ENCODE results near the gene ARRDC3.

The ARRDC3 gene

GRCh38 chr5:91369480-91369879, 13.6 kb downstream of the ARRDC3 start:
- in situ Hi-C loops (cut with HindIII; ENCODE audit: low pct_ligation_motif_present, low sequenced_read_pairs): no loop called here
- Histone ChIP-seq H3K27me3 (replicated peaks) (no peaks in the 10 kb centered on the region), H3K27ac (no peak overlapping the region), H3K36me3 (replicated peaks) (peaks cover 58% of the 10 kb centered on the region), H3K4me3 (ENCODE audit: low read depth, low read length) (no peak overlapping the region)
- DNase-seq: no peak
- TF ChIP-seq CTCF (IDR thresholded peaks at IDR 0.05; ENCODE audit: low read depth, low read length, missing control alignments): no peak

DNA sequence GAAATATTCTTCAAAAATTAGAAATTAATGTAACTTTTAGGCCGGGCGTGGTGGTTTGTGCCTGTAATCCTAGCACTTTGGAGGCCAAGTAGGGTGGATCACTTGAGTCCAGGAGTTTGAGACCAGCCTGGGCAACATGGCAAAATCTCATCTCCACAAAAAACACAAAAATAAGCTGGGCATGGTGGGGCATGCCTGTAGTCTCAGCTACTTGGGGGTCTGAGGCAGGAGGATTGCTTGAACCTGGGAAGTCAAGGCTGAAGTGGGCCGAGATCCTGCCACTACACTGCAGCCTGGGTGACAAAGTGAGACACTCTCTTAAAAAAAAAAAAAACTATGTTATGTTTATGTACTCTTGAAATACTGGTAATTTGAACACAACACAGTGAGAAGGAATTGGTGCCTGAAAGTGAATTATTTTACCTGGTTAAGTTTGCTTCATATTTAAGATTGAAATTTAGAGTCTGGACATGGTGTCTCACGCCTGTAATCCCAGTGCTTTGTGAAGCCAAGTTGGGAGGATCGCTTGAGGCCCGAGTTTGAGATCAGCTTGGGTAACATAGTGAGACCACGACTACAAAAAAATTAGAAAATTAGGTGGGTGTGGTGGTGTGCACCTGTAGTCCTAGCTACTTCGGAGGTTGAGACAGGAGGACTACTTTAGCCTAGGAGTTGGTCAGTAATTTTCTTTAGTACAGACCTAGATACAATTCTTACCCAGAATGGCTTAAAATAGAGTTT, 15.0 kb downstream of the ARRDC3 start:
- no peak for TF ChIP-seq CTCF (IDR thresholded peaks at IDR 0.05; ENCODE audit: low read depth, low read length, missing control alignments)
- peaks cover 45% of the 10 kb centered on the region for H3K36me3 ChIP-seq (replicated peaks)
- in situ Hi-C loops (cut with HindIII; ENCODE audit: low pct_ligation_motif_present, low sequenced_read_pairs): no loop called here

DNA sequence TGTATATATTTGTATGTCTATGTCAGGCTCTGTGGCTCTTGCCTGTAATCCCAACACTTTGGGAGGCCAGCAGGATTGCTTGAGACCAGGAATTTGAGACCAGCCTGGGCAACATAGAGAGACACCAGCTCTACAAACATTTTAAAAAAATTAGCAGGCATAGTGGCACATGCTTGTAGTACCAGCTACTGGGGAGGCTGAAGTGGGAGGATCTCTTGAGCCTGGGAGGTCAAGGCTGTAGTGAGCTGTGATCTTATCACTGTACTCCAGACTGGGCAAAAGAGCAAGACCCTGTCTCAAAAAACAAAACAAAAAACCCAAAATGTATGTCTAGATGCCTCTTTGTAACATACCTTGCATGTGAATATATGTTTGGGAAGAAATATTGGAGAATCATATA, 15.8 kb downstream of the ARRDC3 start:
- DNase-seq: no peak
- Histone ChIP-seq H3K4me3 (ENCODE audit: low read depth, low read length) (no peak overlapping the region), H3K27ac (no peak overlapping the region), H3K36me3 (replicated peaks) (peaks cover 38% of the 10 kb centered on the region), H3K27me3 (replicated peaks) (no peaks in the 10 kb centered on the region)
- TF ChIP-seq CTCF (IDR thresholded peaks at IDR 0.05; ENCODE audit: low read depth, low read length, missing control alignments): no peak
- in situ Hi-C loops (cut with HindIII; ENCODE audit: low pct_ligation_motif_present, low sequenced_read_pairs): no loop called here

More for the DNA sequence above, 15.0 kb downstream of the ARRDC3 start:
- Histone ChIP-seq H3K27ac (no peak overlapping the region), H3K4me3 (ENCODE audit: low read depth, low read length) (no peak overlapping the region), H3K27me3 (replicated peaks) (no peaks in the 10 kb centered on the region)
- no peak for DNase-seq

DNA sequence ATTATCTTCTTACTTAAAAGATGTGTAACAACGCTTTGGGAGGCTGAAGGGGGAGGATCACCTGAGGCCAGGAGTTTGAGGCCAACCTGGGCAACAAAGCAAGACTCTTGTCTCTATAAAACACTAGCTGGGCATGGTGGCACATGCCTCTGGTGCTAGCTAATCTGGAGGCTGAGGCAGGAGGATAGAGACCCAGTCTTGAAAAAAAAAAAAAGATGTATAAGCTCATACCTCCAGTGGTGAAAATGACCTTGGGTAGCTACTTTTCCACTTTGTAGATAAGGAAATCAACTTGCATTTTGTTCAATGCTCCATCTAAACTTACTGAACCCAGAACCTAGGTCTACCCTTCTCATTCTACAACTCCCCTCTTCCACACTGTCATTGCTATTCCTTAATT, 16.6 kb downstream of the ARRDC3 start:
- peaks cover 31% of the 10 kb centered on the region for H3K36me3 ChIP-seq (replicated peaks)
- no peaks in the 10 kb centered on the region for H3K27me3 ChIP-seq (replicated peaks)
- no peak overlapping the region for H3K4me3 ChIP-seq (ENCODE audit: low read depth, low read length)
- no peak overlapping the region for H3K27ac ChIP-seq
- no peak for DNase-seq
- no peak for TF ChIP-seq CTCF (IDR thresholded peaks at IDR 0.05; ENCODE audit: low read depth, low read length, missing control alignments)
- in situ Hi-C loops (cut with HindIII; ENCODE audit: low pct_ligation_motif_present, low sequenced_read_pairs): no loop called here

DNA sequence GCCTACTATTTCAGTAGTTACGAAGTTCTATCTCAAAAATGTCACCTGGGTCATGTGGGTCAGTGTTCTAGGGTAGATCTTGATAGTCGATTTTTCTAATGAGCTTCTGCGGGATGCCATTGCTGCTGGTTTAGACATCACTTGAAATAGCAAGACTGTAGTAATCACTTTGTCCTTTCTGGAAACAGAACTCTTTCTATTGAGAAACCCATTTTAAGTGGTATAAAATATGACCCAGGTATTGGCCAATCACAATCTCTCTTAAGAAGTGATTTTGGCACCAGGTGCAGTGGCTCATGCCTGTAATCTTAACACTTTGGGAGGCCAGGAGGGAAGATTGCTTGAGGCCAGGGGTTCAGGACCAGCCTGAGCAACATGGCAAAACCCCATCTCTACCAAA, 17.6 kb downstream of the ARRDC3 start:
- H3K36me3 ChIP-seq (replicated peaks): peaks cover 21% of the 10 kb centered on the region
- DNase-seq: no peak
- H3K27ac ChIP-seq: no peak overlapping the region
- no peaks in the 10 kb centered on the region for H3K27me3 ChIP-seq (replicated peaks)
- TF ChIP-seq CTCF (IDR thresholded peaks at IDR 0.05; ENCODE audit: low read depth, low read length, missing control alignments): no peak
- in situ Hi-C loops (cut with HindIII; ENCODE audit: low pct_ligation_motif_present, low sequenced_read_pairs): no loop called here
- H3K4me3 ChIP-seq (ENCODE audit: low read depth, low read length): no peak overlapping the region

- no peak for DNase-seq
- no peak overlapping the region for H3K4me3 ChIP-seq (ENCODE audit: low read depth, low read length)
- no peak overlapping the region for H3K27ac ChIP-seq
- H3K36me3 ChIP-seq (replicated peaks): peaks cover 2% of the 10 kb centered on the region
- in situ Hi-C loops (cut with HindIII; ENCODE audit: low pct_ligation_motif_present, low sequenced_read_pairs): no loop called here
- no peaks in the 10 kb centered on the region for H3K27me3 ChIP-seq (replicated peaks)
- no peak for TF ChIP-seq CTCF (IDR thresholded peaks at IDR 0.05; ENCODE audit: low read depth, low read length, missing control alignments)
These were observed 20.2 kb downstream of the ARRDC3 start for GRCh38 chr5:91362935-91363334.

All from brain microvascular endothelial cell (primary cell).